Skeletal muscle tissue (tissue), 4 donors: ENCODE results near the gene TMEM263. TPM values are rescaled to one million over a fixed set of nuclear protein-coding genes. Genes with fewer than 3 reads are reported as not detected.
"Not testable (repeated sequence)": the region's sequence is repeated elsewhere in the genome, so short reads cannot be mapped to it uniquely, and the experiment has no call there.

Source experiments
- H3K27ac ChIP-seq: one replicate; pipeline ENCODE4 v1.7.0; 2013; ENCODE audit warnings: mild to moderate bottlenecking, low read depth, low read length, inconsistent platforms
- H3K27me3 ChIP-seq, 3 donors: one replicate each; pipeline ENCODE4 v1.7.0; 2013; ENCODE audit warnings: low read length in 3 of 3; ENCODE audit not compliant: control insufficient read depth in 3 of 3, insufficient read depth in 3 of 3
- H3K36me3 ChIP-seq, 3 donors: one replicate each; pipeline ENCODE4 v1.7.0; 2013; ENCODE audit warnings: low read length in 3 of 3; ENCODE audit not compliant: control insufficient read depth in 3 of 3, insufficient read depth in 3 of 3
- H3K4me1 ChIP-seq, 3 donors: one replicate each; pipeline ENCODE4 v1.7.0; 2013; ENCODE audit warnings: low read length in 3 of 3, mild to moderate bottlenecking in 3 of 3; ENCODE audit not compliant: control insufficient read depth in 3 of 3, insufficient read depth in 3 of 3
- H3K4me3 ChIP-seq, 3 donors: one replicate each; pipeline ENCODE4 v1.7.0; 2013; ENCODE audit warnings: low read length in 3 of 3
- H3K9ac ChIP-seq, 3 donors: one replicate each; pipeline ENCODE4 v1.7.0; 2013; ENCODE audit warnings: low read length in 3 of 3, mild to moderate bottlenecking in 3 of 3, moderate library complexity in 2 of 3, low read depth in 1 of 3
- H3K9me3 ChIP-seq, 3 donors: one replicate each; pipeline ENCODE4 v1.7.0; 2013; ENCODE audit warnings: low read length in 3 of 3; ENCODE audit not compliant: control insufficient read depth in 3 of 3
- total RNA-seq: library from RNA; depleted of rRNA; stranded (reverse); fragments of >200 nt; gene quantifications from one replicate; pipeline ENCODE4 v1.2.3, GENCODE V29; 2014
- donor health status: Osteomylitis.

Gene TMEM263
- total RNA-seq, 1 donor from 2014 or later, result 42.3 TPM

- Histone ChIP-seq H3K27ac (no peak overlapping the region), H3K36me3 (peaks cover 0 to 17% (median 5%) of the 10 kb centered on the region in 3 donors), H3K9me3 (no peaks in the 10 kb centered on the region), H3K4me3 (no peak overlapping the region), H3K27me3 (no peaks in the 10 kb centered on the region), H3K9ac (no peak overlapping the region), H3K4me1 (no peaks in the 10 kb centered on the region)
Observed at GRCh38 chr12:106999446-106999845, 43.7 kb downstream of the TMEM263 start.

DNA sequence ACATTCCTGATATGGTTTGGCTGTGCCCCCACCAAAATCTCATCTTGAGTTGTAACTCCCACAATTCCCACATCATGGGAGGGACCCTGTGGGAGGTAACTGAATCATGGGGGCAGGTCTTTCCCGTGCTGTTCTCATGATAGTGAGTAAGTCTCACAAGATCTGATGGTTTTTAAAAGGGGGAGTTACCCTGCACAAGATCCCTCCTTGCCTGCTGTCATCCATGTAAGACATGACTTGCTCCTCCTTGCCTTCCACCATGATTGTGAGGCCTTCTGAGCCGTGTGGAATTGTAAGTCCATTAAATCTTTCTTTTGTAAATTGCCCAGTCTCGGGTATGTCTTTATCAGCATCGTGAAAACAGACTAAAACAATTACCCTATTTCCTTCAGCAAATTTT lies 47.0 kb downstream of the TMEM263 start:
- not testable (repeated sequence) for H3K36me3 ChIP-seq, H3K4me3 ChIP-seq, H3K9me3 ChIP-seq, H3K27me3 ChIP-seq, H3K9ac ChIP-seq, H3K27ac ChIP-seq, H3K4me1 ChIP-seq

DNA sequence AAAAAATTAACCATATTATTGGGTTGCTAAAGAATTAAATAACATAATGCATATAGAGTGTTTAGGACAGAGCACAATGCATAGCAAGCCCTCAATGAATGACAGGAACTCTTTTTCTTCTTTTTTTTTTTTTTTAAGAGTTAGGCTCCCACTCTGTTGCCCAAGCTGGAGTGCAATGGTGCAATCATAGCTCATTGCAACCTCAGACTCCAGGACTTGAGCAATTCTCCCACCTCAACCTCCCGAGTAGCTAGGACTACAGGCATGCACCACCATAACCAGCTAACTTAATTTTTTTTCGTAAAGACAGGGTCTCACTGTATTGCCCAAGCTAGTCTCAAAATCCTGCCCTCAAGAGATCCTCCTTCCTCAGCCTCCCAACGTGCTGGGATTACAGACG lies 51.7 kb downstream of the TMEM263 start:
- Histone ChIP-seq H3K9me3 (no peaks in the 10 kb centered on the region), H3K4me3 (no peak overlapping the region), H3K27me3 (no peaks in the 10 kb centered on the region), H3K9ac (no peak overlapping the region), H3K36me3 (no peaks in the 10 kb centered on the region), H3K27ac (no peak overlapping the region), H3K4me1 (peaks cover 0 to 3% (median 0%) of the 10 kb centered on the region in 3 donors)

GRCh38 chr12:107011519-107011918 lies 55.8 kb downstream of the TMEM263 start:
- no peak overlapping the region for H3K4me3 ChIP-seq
- H3K27ac ChIP-seq, result no peak overlapping the region
- H3K9ac ChIP-seq, result no peak overlapping the region
- H3K4me1 ChIP-seq, result peaks cover 0 to 3% (median 0%) of the 10 kb centered on the region in 3 donors
- H3K9me3 ChIP-seq, result no peaks in the 10 kb centered on the region
- no peaks in the 10 kb centered on the region for H3K36me3 ChIP-seq
- H3K27me3 ChIP-seq, result no peaks in the 10 kb centered on the region

GRCh38 chr12:107012736-107013425 lies 57.2 kb downstream of the TMEM263 start:
- Histone ChIP-seq H3K27me3 (no peaks in the 10 kb centered on the region), H3K9me3 (no peaks in the 10 kb centered on the region), H3K36me3 (no peaks in the 10 kb centered on the region), H3K9ac (no peak overlapping the region), H3K27ac (no peak overlapping the region), H3K4me1 (peaks cover 0 to 3% (median 0%) of the 10 kb centered on the region in 3 donors), H3K4me3 (no peak overlapping the region)

DNA sequence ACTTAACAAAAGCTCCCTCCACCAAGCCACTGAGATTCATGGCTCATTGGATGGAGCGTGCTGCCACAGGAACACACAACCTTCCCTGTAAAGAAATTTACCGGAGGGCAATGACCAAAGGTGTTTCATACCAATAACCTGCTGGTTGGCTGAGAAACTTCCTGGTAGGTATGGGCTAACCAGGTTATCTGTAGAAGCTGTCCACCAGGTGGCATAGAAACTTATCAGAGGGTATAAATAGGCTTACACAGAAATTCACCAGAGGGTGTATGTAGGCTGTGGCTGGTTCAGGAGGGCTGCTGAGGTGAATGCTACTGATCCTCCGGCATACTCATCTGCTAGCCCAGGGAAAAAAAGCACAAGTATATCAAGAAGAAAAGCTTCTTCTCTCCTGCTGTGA lies 58.3 kb downstream of the TMEM263 start:
- H3K27ac ChIP-seq, result no peak overlapping the region
- H3K4me3 ChIP-seq, result no peak overlapping the region
- no peaks in the 10 kb centered on the region for H3K27me3 ChIP-seq

GRCh38 chr12:107017042-107017441 lies 61.3 kb downstream of the TMEM263 start:
- H3K9ac ChIP-seq, result no peak overlapping the region
- H3K4me1 ChIP-seq, result peaks cover 0 to 3% (median 0%) of the 10 kb centered on the region in 3 donors
- H3K36me3 ChIP-seq, result no peaks in the 10 kb centered on the region
- no peaks in the 10 kb centered on the region for H3K9me3 ChIP-seq
- no peaks in the 10 kb centered on the region for H3K27me3 ChIP-seq
- no peak overlapping the region for H3K27ac ChIP-seq
- no peak overlapping the region for H3K4me3 ChIP-seq

More for the DNA sequence above, 58.3 kb downstream of the TMEM263 start:
- H3K36me3 ChIP-seq, result no peaks in the 10 kb centered on the region
- H3K9me3 ChIP-seq, result no peaks in the 10 kb centered on the region
- no peak overlapping the region for H3K9ac ChIP-seq
- H3K4me1 ChIP-seq, result peaks cover 0 to 3% (median 0%) of the 10 kb centered on the region in 3 donors

- Histone ChIP-seq H3K4me3 (no peak overlapping the region), H3K4me1 (no peaks in the 10 kb centered on the region), H3K9ac (no peak overlapping the region), H3K27me3 (no peaks in the 10 kb centered on the region), H3K36me3 (no peaks in the 10 kb centered on the region), H3K27ac (no peak overlapping the region), H3K9me3 (no peaks in the 10 kb centered on the region)
Observed at GRCh38 chr12:107019546-107019945, 63.8 kb downstream of the TMEM263 start.

Other genes with a start within 250 kb of the TMEM263 start
- gene RIC8B, start 181.2 kb upstream of the TMEM263 start, total RNA-seq, result 19.3 TPM
- 9.9 TPM for gene MTERF2, start 31.2 kb downstream of the TMEM263 start, total RNA-seq
- 24.0 TPM for gene CRY1, start 137.6 kb downstream of the TMEM263 start, total RNA-seq